Measurements from ENCODE around the gene PHF19. TPM values are rescaled to one million over a fixed set of nuclear protein-coding genes. Genes with fewer than 3 reads are reported as not detected.

PHF19 gene
- total and polyA plus RNA-seq, 2 donors (not counting 3 experiments of a cell fraction or from before 2014, with no cell fraction given): 102 to 153 TPM

- intact Hi-C loops (cut with micrococcal nuclease) (no loop called here), dilution Hi-C loops (cut with MboI; ENCODE audit: extremely low pct_ligation_motif_present, low sequenced_read_pairs) (no loop called here)
- no peak overlapping the region for H3K4me3 ChIP-seq (replicated peaks in 1 of 3; ENCODE audit: insufficient read depth in 1 of 3, low read depth in 1 of 3, low read length in 3 of 3)
- no peaks in the 10 kb centered on the region for H3K79me2 ChIP-seq (ENCODE audit: control insufficient read depth, insufficient read depth, low read length)
- no peaks in the 10 kb centered on the region for H4K20me1 ChIP-seq (replicated peaks; ENCODE audit: control insufficient read depth, extremely low read depth, insufficient read depth, low read length)
- no peak overlapping the region for H3K9ac ChIP-seq (replicated peaks; ENCODE audit: extremely low read depth, insufficient read depth, low read length)
- no peak overlapping the region for H2AFZ ChIP-seq (ENCODE audit: low read depth, low read length)
- no peak overlapping the region for H3K27ac ChIP-seq (ENCODE audit: insufficient read depth, low read depth, low read length)
- no peak for FAIRE-seq
- CTCF ChIA-PET: interaction anchor here (0.8 to 0.9 kb wide), 2 partner anchors 44 to 313 kb away, joined by 3 read pairs; no protein-coding TSS in a partner anchor
- POLR2A ChIA-PET: no interaction called here
- no peak overlapping the region for H3K4me2 ChIP-seq (ENCODE audit: insufficient read depth, low read length)
- no peaks in the 10 kb centered on the region for H3K27me3 ChIP-seq (ENCODE audit: control insufficient read depth in 2 of 2, insufficient read depth in 2 of 2, low read length in 2 of 2)
- H3K9me3 ChIP-seq (replicated peaks; ENCODE audit: control insufficient read depth, insufficient read depth, low read length): no peaks in the 10 kb centered on the region
- H3K4me1 ChIP-seq (ENCODE audit: control insufficient read depth, extremely low read depth, insufficient read depth, low read length): peaks cover 6% of the 10 kb centered on the region
- no peak for DNase-seq (ENCODE audit: low read depth, low spot score)
- H3K36me3 ChIP-seq (ENCODE audit: control insufficient read depth in 2 of 2, extremely low read depth in 1 of 2, insufficient read depth in 2 of 2, low read length in 2 of 2): no peaks in the 10 kb centered on the region
- no TSS peak for BruUV-seq (replicated peaks)
- TF ChIP-seq JUN (IDR thresholded peaks at IDR 0.05; ENCODE audit: borderline replicate concordance, insufficient read depth, insufficient read length, low read depth) (no peak), FOS (IDR thresholded peaks at IDR 0.05; ENCODE audit: borderline replicate concordance, insufficient read depth, low read length) (no peak), EZH2 (IDR thresholded peaks at IDR 0.05; ENCODE audit: borderline replicate concordance, low read depth, low read length, severe bottlenecking) (no peak), CTCF (IDR thresholded peaks at IDR 0.05; ENCODE audit: extremely low read depth in 1 of 2, insufficient read depth in 1 of 2, low read depth in 1 of 2, low read length in 2 of 2) (no peak), MYC (IDR thresholded peaks at IDR 0.05; ENCODE audit: low read depth, low read length) (no peak), GATA2 (IDR thresholded peaks at IDR 0.05; ENCODE audit: insufficient read depth, insufficient read length, low read depth, low read length) (no peak), MAX (IDR thresholded peaks at IDR 0.05; ENCODE audit: insufficient read depth, insufficient read length) (no peak), POLR2AphosphoS5 (IDR thresholded peaks at IDR 0.05; ENCODE audit: insufficient read depth, low read depth, low read length) (no peak), POLR2A (IDR thresholded peaks at IDR 0.05; ENCODE audit: low read depth, low read length) (no peak)
- H3K9me1 ChIP-seq (replicated peaks; ENCODE audit: control insufficient read depth, extremely low read depth, insufficient read depth, low read length): no peaks in the 10 kb centered on the region
Measured at GRCh38 chr9:120910643-120911042, 33.7 kb upstream of the PHF19 start.
